Fibroblast of mammary gland (primary cell): ENCODE data around the gene MRPS6.

ENCODE experiments used
- DNase-seq: peaks from one replicate; pipeline ENCODE4 v3.0.0-alpha.2; 2010; ENCODE audit warnings: low read depth
- H3K4me3 ChIP-seq: 2 replicates; pipeline ENCODE4 v1.5.1; 2011; ENCODE audit warnings: low read depth, mild to moderate bottlenecking, low read length, moderate library complexity; ENCODE audit not compliant: control insufficient read depth
- TF ChIP-seq, protein P1 (sequence below): conservative IDR thresholded peaks from 2 replicates; pipeline ENCODE4 v1.5.1; 2011; ENCODE audit warnings: low read depth, low read length, inconsistent platforms; ENCODE audit not compliant: control insufficient read depth, insufficient read depth

Gene MRPS6

DNA sequence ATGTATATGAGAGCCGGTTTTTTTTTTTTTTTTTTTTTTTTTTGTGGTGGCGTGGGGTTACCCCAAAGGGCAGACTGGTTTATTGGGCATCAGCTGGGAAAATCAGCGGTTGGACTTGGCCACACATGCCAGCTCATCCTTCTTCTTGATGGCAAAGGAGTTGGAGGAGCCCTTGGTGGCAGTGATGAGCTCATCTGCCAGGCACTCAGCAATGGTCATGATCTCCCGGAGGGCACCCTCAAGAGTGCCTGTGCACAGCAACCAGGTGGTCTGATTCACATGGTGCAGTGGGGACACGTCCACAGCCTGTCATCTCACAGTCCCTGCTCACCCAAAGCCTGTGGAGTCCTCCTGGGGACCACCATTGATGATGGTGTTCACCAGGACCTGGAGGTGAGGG, 62.0 kb downstream of the MRPS6 start:
- DNase-seq = no peak
- H3K4me3 ChIP-seq = no peak overlapping the region
- TF ChIP-seq, protein P1, sequence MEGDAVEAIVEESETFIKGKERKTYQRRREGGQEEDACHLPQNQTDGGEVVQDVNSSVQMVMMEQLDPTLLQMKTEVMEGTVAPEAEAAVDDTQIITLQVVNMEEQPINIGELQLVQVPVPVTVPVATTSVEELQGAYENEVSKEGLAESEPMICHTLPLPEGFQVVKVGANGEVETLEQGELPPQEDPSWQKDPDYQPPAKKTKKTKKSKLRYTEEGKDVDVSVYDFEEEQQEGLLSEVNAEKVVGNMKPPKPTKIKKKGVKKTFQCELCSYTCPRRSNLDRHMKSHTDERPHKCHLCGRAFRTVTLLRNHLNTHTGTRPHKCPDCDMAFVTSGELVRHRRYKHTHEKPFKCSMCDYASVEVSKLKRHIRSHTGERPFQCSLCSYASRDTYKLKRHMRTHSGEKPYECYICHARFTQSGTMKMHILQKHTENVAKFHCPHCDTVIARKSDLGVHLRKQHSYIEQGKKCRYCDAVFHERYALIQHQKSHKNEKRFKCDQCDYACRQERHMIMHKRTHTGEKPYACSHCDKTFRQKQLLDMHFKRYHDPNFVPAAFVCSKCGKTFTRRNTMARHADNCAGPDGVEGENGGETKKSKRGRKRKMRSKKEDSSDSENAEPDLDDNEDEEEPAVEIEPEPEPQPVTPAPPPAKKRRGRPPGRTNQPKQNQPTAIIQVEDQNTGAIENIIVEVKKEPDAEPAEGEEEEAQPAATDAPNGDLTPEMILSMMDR = no peak

DNA sequence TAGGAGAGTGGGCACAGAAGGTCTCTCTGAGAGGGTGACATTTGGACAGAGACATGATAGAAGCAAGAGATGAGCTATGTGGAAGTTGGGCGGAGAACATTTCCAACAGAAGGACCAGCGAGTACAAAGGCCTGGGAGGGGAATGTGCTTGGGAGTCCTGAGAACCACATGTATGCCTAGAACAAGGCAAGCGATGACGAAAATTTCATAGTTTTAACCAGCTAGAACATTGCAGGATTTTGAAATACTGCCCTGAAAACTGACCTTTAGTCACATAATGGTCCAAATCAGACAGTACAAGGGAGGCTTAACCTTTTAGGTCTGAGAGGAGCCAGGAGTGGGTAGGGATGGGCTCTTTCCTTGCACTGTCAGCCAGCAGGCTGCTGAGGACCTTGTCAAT, 68.0 kb downstream of the MRPS6 start:
- TF ChIP-seq, protein P1 = no peak
- no peak overlapping the region for H3K4me3 ChIP-seq

DNA sequence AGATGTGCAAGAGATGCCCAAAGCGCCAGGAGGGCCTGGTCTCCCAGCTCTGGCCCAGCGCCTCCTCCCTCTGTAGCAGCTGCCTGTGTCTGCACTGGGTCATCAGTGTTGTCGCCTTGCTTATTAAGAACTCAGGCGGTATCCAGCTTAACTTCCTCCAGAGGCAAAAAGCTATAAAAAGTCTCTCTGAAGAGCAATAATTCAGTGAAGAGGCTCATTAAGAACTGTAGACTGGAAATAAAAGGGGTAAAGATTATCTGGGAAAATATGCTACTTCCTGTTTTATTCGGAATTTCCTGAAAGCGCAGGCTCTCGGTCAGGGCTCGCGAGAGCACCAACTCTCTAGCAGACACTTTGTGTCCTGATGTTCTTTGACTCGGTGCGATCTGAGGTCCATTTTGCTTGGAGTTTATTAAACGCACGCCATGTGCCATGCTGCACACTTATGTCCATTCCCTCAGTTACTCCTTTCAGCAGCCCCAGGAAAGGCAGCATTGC, 70.4 kb downstream of the MRPS6 start:
- TF ChIP-seq, protein P1 = no peak
- DNase-seq = no peak
- no peak overlapping the region for H3K4me3 ChIP-seq

More for the DNA sequence above, 68.0 kb downstream of the MRPS6 start:
- no peak for DNase-seq

DNA sequence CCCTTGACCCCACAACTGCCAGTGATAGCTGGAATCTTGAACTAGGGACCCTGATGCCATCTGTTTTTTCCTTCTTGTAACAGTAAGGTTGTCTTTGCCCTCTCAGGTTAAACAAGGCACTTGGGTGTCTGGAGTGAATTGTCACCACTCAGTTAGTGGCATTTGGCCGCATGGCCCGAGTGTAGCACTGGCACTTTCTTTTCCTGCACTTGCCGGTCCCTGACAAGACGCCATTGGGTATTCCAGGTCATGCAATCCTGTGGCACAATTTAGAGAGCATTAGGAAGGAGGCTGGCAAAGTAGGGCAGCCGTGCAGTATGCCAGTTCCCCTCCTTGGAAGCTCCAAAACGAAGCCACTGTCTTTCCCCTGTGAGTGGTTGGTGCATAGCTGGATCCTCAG, 70.8 kb downstream of the MRPS6 start:
- no peak overlapping the region for H3K4me3 ChIP-seq
- DNase-seq = no peak
- TF ChIP-seq, protein P1 = no peak

DNA sequence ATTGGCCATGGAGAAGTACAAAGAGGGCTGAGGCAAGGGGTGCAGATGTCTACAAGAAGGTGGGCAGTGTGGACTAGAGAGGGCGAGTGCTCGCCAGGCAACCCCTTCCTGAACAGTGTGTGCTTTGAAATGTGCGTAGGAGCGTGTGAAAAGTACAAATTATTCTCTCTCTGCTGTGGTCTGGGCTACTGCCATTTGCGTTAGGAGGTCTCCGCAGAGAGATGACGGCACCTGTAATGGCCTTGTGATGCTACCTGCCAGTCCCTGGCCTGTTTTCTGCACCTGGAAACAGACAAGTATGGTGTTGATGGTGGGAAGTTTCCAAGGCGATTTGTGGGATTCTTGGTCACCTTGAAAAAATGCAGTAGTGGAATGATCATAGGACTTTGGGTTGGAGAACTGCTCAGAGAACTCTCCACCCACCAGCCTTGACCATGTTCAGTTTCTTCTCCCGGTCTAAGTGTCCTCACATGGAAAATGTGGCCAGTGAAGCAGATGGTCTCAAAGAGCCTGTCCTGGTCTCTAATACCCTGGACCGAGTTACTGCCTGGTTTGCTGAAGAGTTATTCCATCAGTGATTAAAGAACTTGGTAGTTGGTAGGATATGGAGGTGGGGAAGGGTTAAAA, 74.5 kb downstream of the MRPS6 start:
- H3K4me3 ChIP-seq = no peak overlapping the region
- TF ChIP-seq, protein P1 = no peak
- no peak for DNase-seq

DNA sequence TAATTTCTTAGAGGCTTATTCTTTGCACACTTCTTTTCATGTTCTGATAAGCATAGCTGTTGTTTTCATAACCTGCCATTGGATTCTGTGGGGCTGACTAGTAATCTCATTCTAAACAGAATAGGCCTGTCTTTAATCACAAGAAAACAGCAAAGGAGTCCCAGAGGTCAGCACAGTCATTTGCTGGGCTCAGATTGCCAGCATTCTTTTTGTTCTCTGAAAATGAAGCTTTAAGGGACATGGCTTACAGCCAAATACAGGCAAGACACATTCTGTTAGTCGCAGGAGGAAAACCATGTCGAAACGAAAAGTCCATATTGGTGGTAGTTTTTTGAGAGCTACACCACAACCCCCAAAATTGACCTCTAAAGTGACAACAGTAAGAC, 75.0 kb downstream of the MRPS6 start:
- TF ChIP-seq, protein P1 = no peak

More for the DNA sequence above, 75.0 kb downstream of the MRPS6 start:
- no peak for DNase-seq
- H3K4me3 ChIP-seq = no peak overlapping the region
